CD4-positive, alpha-beta T cell treated with Interleukin-15 for 1 hour (primary cell): ENCODE measurements around the gene CPT1B.

Experiments
- DNase-seq: peaks from one replicate; pipeline ENCODE4 v3.0.0-alpha.2; 2020

Gene CPT1B

DNA sequence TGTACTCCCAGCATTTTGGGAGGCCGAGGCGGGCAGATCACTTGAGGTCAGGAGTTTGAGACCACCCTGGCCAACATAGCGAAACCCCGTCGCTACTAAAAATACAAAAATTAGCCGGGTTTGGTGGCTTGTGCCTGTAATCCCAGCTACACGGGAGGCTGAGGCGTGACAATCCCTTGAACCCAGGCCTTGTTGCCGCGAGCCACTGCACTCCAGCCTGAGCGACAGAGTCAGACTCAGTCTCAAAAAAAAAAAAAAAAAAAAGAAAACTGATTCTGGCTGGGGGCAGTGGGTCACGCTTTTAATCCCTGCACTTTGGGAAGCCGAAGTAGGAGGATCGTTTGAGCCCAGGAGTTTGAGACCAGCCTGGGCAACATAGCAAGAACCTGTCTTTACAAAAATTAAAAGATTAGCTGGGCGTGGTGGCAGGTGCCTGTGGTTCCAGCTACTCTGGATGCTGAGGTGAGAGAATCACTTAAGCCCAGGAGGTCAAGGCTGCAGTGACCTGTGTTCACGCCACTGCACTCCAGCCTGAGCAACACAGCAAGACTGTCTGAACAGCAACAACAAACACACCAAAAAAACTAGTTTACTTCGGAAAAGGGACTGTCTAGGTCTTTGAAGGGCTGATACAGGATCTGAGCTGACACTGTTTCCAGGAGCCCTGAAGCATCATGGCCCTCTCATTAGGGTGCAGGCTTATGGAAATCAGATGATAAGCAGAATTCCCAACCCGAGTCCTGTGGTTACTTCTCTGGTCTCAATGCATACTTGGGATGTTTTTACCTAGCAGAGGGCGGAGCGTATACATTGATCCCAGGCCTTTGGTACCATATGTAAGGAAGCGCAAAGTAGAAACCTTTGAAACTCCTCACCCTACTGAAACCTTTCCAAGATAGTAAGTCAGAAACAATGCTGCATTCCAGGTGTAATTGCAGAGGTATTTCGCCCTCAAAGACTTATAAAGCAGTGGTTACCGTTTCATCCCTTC is 6.2 kb upstream of the CPT1B start:
- no peak for DNase-seq

DNA sequence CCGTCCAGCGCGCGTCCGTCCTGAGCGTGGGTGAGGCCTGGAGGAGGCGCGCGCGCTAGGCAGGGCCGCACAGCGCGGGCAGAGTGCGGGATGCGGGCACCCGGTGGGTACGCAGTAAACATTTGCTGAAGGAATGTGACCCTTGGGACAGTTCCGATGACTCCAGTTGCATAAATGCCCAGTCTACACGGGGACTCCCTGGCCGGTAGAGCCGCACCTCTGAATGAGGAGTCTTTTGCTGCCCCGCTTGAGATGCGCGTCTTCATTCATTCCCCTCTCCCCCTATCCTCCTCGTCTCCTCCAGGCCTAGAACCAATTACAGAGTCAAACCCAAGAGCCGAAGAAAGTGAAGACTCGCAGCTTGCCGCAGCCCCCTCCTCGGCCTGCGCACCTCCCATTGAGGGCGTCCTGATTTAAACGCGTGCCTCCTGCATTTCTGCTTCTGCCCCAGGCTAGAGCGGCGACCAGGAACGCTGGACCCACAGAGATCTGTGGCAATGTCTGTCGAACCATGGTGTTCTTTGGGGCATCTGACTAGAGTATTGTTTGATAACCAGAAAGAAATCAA is 5.2 kb upstream of the CPT1B start:
- DNase-seq: no peak

DNA sequence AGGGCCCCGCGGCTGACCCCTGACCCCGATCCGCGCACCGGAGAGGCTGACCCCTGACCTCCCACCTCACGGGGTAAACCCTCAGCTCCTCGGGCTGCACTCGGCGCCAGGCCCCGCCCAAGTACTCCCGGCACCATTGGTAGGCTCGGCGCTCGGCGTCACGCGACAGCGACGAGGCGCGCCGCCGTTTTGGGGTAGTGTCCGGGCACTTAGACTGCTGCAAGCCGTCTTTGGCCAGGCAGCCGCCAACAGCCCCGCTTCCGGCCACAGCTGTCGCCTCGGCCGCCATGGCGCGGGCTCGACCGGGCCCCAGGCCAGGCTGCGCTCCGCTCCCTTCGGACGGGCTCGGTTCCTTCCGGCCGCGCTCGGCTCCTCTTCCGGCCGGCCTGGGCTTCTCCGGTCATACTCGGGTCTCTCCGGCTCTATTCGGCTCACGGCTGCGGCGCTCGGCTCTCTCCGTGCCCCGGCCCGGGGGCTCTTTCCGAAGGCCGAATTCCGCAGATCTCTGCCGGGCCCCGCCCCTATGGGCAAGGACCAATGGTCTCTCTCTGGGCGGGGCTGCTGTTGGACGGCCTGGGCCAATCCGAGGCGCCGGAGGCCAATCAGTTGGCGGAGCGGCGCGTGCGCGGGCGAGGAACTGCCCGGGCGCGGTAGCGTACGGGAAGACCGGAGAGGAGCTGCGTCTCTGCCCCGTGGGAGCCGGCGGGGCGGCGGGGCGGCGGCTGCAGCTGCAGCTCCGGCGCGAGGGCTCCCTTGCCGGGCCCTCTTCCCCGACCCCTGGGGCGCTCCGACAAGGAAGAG is 4.5 kb upstream of the CPT1B start, which contains the start of gene CHKB:
Gene CHKB (minus strand): TSS at position 357 of the 801 bp plus-strand sequence. CDS start 68 bp downstream, at position 289.
- peak; percentile 97 for DNase-seq

DNA sequence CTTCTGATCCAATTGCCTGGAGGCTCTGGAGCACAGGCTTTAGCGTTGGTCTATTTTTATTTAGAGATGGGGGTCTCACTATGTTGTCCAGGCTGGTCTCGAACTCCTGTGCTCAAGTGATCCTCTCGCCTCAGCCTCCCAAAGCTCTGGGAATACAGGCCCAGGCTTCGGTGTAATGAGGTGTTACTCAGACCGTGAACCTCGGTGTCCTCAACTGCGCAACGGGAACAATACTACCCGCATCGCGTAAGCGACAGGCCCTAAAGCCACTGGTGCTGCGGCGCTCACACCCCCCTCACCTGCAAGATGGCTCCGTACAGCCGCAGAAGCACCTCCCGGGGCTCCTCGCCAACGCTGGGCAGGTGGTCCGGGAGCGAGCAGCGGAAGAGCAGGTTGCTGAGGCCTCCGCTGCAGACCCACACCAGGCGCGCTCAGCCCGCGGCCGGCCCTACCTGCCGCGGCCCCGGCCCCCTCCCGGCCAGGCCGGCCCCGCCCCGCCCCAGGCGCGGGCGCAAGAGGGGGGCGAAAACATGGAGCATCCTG is 3.8 kb upstream of the CPT1B start:
- no peak for DNase-seq

DNA sequence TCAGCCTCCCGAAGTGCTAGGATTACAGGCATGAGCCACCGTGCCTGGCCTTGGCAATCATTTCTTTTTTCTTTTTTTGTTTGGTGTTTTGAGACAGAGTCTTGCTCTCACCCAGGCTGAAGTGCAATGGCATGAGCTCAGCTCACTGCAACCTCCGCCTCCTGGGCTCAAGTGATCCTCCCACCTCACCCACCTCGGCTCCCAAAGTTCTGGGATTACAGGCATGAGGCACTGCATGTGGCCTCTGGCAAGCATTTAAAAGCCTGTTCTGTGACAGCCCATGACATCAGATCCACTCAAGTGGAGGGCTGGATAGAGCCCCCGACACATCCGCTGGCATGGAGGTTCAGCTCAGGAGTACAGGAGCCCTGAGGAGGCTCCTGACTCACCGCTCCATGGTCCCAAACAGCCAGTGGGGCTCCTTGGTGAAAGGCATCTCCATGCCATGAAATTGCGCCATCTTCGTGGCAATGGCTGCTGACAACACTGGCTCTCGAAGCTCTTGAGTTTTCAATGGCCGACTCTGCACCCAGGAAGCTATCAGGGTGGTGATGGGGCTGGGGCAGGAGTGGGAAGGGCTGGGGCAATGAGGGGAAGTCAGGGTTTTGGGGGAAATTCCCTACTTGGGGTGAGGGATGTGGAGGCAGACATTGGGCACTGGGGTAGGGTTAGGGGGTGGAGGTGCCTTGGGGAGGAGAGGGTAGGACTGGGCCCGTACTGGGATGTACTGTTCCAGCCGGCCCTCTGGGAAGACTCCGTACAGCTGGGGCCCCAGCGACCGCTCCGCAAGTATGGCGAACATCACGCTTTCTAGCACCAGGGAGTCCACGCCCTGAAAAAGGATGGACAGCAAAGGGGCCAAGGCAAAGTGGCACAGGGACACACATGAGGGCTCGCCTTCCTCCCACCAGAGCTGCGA is 3.1 kb upstream of the CPT1B start:
- no peak for DNase-seq

DNA sequence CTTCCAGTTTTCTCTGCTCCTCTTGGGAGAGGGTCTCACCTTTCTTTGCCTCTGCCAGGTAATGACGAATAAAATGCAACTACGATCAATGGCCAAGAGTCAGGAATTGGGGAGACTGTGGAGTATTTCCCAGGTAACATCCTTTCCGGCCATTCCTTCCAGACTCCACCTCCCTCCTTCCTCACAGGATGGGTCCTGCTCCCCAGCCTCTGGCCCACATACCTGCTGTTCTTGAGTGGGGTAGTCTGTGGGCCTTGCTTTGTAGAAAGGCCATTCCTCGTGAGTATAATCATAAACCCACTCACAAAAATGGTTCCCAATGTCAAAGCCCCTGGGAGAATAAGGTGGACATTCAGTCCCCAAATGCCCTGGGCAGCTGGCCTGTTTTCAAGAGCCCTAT is 1.5 kb upstream of the CPT1B start:
- DNase-seq: no peak

DNA sequence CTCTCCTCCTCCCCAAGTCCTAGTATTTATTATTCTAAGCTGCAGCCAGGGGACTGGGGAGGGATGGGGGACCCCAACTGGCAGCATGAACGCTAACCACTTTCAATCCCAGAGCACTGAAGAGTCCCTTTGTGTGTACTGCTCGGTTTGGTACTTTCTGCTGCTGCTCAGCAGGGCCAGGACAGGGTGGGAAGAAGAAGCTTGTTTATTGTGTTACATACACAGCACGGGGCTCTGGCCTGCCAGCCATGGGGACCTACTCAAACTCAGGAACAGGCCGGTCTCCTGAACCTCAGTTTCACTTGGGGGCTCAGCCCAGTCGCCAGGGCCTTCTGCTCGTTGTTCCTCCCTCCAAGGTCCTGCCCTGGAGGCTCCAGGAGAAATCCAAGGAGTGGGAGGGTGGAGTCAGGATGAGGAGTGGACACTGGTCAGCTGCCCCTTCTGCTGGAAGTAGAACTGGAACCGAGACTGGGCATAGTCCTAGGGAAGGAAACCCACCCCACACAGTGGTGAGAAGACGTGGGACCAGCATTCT is 616 bp upstream of the CPT1B start:
- no peak for DNase-seq

DNA sequence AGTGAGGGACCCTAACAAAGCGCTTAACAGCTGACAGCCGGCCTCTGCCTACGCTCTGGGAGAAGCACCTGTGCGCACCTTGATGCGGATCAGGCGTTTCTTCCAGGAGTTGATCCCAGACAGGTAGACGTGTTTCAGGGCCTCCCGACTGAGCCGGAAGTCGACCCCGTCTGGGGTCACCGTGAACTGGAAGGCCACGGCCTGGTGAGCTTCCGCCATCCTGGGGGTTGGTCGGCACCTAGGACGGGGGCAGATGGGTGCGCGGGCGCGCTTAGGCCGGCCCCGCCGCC is 585 bp downstream of the CPT1B start:
- DNase-seq: no peak

DNA sequence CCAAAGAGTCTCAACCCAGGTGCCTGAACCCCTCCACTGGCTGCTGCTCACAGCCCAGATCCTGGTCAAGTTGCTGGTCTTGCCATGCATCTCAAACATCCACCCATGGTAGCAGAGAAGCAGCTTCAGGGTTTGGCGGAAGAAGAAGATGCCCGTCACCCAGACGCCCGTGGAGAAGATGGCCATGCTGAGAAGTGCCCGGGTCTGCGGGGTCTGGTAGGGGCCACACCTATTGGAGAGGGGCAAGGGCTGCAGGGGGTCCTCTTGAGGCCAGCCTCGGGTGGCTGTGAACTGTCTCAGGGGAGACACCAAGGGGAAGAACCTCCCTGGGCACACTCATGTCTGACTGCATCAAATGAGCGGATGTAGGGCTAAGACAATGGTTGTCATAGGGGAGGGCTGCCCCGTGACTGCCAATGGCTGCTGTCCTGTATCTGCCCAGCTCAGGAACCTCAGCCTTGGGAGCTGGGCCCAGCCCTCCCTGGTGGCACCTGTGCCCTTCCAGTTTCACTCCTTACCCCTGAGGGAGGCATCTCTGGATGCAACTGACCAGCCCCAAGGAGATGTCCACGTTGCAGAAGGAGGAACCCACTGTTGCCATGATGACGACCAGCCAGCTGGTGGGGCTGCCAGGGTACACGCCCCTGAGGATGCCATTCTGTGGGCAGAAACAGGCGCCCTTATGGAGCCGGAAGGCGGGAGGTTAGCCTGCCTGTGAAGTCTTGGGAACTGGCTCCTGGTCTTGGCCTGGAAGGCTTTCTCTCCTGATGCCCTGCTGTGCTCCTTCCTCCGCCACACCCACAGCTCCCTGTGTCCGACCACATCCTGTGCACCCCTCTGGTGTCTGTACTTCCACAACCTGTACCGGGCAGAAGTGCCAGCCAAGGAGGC is 1.2 kb downstream of the CPT1B start:
- DNase-seq: no peak

DNA sequence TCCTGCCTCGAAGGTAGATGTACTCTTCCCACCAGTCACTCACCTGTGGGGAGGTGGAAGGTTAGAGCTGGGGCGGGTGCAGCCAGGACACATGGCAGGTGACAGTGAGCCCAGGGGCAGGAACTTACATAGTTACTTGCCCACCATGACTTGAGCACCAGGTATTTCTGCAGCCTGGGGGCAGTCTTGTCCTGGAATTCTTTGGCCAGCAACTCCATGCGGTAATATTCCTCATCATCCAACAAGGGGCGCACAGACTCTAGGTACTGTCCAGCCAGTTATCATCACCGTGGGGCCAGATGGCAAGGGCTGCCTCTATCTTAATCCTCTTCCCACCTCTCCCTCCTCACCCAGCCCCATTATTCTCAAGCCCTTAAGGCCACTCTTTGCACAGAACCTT is 2.2 kb downstream of the CPT1B start:
- no peak for DNase-seq

DNA sequence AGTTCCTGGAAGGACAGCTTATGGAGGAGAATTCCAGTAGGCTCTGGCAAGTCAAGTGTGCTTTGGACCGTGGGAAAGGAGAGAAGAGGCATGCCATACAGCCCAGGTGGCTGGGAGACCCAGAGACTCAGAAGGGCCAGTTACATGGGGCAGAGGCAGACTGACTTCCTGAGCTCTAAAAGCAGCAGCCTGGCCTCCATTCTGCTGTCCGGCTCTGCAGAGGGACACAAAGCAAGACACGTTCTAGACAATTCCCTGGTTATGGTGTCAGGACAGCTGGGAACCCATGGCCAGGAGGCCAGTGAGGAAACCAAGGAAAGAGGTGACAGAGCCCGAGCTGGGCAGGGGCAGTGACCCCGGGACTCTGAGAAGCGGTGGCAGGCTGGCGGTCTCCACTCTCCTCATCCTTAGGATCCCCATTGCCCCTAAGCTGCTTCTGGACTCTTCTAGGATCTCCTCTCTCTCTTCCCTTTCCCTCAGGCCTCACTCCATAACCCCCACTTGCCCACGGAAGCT is 2.7 kb downstream of the CPT1B start:
- no peak for DNase-seq

DNA sequence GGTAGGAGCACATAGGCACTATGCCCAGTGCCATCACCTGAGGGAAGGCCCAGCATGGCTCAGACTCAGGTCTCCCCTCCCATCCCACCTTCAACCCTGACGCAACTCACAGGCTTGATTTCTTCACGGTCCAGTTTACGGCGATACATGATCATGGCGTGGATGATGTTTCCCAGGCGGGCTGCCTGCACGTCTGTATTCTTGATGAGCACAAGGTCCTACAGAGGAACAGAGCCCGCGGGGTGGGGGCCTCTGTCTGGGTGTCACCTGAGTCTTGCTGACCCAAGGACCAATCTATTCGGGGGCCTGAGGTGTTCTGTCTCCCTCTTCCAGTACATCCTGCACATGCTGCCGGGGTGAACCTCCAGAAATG is 3.9 kb downstream of the CPT1B start:
- no peak for DNase-seq

DNA sequence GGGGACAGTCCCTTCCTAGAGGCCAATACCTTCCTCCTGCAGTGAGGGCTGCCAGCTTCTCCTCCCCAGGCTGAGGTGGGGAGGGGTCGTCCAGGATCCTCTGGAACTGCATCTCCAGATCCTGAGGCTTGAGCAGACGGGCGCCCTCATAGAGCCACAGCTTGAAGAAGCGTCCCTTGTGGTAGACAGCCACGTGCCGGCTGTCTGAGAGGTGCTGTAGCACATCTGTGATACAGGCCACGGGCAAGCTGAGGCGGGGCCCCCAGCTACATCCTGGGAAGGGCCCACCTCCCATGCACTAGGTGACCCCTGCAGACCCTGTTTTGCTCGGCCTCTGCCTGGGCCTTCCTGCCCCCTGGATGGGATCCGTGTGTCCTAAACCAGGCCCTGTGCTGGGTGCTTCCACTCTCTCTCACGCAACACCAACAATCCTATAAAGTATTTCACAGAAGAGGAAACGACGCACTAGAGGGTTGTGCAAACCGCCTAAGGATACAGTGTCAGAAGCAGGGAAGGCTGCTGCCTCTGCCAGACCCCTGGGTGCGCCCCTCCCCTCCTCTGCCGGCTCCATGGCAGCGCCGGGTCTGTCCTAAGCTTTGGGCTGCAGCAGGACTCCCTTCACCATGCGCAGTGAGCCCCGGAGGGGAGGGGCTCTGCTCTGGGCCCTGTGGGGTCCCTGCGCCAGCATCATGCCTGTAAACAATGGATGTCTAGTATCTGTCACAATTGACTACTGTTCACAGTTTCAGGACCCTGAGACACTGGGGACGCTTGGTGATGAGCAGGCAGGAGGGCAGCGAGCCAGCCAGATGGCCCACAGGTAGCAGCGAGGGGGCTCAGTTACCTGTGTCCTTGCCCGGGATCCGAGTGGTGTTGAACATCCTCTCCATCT is 4.5 kb downstream of the CPT1B start:
- DNase-seq: no peak

DNA sequence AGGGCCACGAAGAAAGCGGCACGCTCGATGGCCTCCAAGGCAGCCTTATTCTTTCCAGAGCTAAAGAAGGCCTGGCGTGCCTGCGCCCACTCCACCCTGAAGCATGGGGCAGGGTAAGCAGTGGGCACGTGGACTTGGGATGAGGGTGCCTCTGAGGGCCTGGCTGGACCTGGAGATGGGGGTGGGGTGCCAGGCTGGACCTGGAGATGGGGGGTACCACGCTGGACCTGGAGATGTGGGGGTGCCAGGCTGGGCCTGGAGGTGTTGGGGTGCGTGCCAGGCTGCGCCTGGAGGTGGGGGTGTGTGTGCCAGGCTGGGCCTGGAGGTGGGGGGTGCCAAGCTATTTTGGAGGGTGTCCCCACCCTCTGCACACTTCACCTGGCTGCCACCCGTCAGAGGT is 5.3 kb downstream of the CPT1B start:
- no peak for DNase-seq

DNA sequence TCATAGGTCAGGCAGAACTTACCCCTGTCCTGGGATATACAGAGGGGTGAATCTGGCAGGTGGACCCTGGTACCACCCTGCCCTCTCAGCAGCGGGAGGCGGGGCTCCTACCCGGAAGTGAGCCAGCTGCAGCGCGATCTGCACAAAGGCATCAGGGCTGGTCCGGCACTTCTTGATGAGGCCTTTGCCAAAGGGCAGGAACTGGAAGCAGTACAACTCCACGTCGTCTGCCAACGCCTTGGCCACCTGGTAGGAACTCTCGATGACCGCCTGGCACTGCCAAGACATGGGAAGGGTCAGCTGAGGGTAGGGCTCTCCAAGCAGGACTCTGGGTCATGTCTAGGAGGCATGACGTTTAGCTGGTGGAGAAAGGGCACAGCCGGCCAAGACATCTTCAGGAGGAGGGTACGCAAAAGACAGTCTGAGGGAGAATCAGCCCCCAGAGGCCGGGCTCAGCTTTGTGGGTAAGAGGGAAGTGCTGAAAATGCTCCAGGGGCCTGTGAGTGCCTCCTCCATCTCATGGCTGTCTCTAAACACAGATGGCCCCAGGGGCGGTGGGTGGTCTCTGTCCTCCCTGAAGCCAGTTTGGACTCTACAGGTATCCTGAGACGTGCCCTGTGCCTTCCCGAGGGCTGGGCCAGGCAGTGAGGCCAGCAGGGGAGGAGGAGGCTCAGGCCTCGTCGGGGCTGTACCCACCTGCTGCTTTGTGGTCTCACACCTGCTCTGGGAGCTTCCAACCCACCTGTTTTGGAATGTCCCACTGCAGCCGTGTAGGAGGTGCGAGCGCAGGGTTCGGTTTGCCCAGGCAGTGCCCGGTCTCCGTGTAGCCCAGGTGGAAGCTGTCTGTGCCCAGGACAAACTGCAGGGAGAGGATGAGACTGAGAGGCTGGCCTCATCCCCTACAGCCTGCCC is 6.7 kb downstream of the CPT1B start:
- DNase-seq: no peak

DNA sequence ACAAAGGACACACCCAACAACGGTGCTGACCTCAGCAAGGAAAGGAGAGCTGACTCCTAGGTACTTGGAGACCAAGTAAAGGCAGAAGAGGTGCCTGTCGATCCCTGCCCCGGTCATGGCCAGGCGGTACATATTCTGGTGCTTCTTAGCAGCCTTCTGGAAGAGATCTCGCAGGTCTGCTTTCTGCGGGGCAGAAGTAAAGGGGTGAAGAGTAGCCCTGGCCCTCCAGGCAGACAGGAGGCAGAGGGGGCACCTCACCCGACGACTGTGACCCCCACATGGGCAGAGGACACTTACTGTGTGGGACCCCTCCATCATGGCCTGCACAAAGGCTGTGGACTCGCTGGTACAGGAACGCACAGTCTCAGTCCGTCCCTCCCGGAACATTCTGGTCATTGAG is 7.4 kb downstream of the CPT1B start:
- no peak for DNase-seq

DNA sequence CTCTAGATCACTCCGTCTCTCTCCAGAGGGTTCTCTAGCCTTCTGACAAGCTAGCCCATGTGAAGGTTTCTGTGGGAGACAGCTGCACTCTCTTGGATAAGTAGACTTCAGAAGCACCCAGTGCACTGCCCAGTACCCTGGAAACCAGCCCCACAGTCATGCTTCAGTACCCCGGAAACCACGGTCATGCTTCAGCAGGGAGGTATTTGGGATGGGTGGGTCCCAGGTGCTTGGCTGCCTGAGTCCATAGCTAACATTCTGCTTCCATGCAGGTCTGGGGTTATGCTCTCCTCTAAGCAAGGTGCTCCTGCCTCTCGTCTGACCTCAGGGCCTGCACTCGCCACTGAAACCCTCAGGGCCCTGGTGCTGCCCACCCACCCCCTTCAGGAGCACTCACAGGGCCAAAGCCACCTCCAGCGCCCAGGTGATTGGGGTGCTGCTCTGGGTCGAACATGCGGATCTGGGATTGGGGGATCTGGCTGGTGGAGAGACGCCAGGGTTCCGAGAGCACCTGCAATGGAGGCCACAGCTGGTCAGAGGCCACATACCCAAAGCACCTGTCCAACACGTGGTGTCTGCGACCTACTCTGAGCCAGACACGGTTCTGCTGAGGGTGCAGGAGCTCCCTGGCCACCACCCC is 8.2 kb downstream of the CPT1B start:
- DNase-seq: no peak

DNA sequence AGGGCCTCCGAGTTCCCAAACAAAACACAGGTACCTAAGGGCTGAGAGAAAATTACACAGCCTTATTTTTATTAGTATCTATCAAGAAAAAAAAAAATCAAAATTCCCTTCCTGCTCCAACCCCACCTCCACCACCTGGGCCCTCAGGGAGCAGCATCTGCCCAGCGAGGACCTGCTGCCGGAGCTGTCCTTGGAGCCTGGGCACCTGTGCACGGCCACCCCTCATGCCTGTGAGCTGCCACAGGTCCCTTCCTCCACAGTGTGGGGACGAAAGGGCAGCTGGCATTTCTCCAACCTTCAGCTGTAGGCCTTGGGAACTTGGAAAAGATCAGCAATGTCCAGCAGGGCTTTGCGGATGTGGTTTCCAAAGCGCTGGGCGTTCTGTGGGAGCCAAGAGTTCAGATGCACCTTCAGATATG is 9.2 kb downstream of the CPT1B start:
- no peak for DNase-seq
